Activated CD8-positive, alpha-beta memory T cell treated with anti-CD3 and anti-CD28 coated beads, Interleukin-2, amount 50 U/mL, for 48 hours (primary cell): ENCODE results near the gene UBR7.
"Not testable (repeated sequence)": the region's sequence is repeated elsewhere in the genome, so short reads cannot be mapped to it uniquely, and the experiment has no call there.

Experiments
- DNase-seq: peaks from one replicate; pipeline ENCODE4 v3.0.0-alpha.2; 2020

Gene UBR7

GRCh38 chr14:93199031-93199430, 8.0 kb upstream of the UBR7 start:
- no peak for DNase-seq

DNA sequence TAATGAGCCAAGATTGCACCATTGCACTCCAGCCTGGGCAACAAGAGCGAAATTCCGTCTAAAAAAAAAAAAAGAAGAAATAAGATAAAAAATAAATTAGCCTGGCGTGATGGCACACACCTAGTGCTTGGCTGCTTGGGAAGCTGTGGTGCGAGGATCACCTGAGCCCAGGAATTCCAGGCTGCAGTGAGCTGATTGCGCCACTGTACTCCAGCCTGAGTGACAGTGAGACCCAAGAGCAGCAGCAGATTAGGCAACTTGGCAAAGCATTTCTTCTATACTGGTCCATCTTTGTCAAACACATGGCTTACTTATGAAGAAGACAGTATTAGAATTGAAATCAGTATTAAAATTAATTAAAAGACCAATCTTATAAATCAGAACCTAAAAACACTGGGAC, 6.5 kb upstream of the UBR7 start:
- no peak for DNase-seq

DNA sequence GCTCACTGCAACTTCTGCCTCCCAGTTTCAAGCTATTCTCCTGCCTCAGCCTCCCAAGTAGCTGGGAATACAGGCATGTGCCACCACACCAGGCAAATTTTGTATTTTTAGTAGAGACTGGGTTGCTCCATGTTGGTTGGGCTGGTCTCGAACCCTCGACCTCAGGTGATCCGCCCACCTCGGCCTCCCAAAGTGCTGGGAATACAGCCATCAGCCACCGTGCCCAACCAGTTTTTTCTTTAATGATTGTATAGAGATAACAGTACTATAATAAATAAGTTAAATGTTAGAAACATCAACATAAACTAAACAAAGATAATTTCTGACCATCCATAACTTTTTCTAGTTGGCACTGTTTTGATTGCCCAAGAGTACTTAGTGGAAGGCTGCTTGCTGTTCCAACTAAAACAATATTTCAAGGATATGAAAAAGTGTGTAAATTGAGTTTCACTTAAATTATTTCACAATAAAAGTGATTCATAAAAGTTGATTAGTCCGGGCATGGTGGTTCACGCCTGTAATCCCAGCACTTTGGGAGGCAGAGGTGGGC, 5.8 kb upstream of the UBR7 start:
- no peak for DNase-seq

DNA sequence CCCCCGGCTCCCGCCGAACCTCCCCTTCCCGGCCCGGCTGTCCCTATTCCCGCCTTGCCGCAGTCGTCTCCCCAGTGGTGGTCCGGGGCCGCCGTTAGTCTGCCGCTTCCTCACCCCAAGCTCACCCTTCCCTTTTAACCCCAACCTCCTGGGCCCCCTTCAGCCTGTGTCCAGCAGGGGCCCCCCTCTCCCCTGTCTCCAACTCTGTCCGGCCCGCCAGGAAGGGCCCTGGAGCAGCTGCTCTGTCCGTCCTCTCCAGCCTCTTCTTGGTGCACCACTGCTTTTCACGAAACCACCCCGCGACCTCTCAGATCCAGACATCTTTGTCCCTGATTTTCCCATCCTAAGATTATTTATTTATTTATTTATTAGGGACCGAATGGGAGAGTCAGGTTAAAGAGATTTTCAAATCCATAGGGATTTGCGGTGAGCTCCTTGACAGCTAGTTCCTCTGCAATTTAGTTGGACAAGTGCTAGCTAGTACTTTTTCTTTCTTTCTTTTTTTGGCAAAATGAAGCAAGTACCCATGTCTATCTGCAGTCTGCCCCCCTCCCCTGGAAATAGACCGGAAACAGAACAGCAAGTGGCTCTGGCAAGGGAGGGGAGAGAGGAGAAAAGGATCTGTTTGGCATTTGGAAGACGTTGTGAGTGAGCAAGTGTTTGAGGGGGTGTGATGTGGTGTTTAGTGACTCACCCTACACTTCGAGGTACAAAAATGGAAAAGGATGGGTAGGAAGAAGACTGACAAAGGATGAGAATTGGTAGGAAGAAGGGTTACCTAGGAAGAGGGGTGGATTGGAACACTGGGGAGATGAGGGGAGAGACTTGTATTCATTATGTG, 632 bp downstream of the UBR7 start:
- DNase-seq: no peak

- DNase-seq: no peak
Observed at GRCh38 chr14:93212432-93212831, 5.4 kb downstream of the UBR7 start.

GRCh38 chr14:93214598-93214997, 7.5 kb downstream of the UBR7 start:
- no peak for DNase-seq

DNA sequence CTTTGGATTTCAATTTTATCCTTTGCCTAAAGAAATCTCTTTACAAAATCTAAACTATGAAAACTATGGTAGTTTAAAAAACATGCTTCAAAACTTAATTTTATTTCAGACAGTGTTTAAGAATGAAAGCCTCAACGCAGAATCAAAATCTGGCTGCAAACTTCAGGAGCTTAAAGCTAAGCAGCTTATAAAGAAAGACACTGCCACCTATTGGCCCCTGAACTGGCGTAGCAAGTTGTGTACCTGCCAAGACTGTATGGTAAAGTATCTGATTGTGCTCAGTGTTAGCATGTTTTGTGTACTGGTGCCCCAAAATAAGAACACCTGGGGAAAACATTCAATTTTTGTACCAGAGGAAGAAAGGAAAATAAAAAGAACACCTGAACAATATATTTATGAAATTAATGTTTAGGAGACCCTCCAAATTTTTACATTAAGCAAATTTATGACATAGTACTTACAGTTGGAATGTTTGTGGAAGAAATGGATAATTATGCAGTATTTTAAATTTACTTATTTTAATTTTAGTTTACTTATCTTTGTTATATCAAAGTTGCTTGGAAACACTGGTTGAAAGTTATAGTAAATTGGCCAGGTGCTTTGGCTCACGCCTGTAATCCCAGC, 12.2 kb downstream of the UBR7 start:
- DNase-seq: no peak

DNA sequence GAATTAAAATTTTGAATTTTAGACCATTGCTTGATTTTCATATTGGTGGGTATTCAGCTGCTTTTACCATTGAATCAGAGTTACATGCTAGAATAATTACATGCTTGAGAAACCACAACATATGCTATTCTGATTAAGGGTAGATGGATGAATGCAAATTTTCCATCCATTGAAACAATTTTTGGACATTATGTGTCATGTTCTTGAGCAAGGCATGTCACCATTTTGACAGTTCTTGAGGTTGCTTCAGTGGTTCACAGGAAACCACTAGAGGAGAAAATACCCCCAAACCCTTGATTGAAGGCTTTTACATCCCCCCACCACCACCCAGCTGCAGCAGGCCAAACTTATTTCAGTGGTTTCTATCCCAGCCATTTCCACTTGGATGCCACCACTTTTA, 13.5 kb downstream of the UBR7 start:
- DNase-seq: no peak

- no peak for DNase-seq
Observed at GRCh38 chr14:93223565-93223964, 16.5 kb downstream of the UBR7 start.

- DNase-seq: no peak
Observed at GRCh38 chr14:93228550-93228949, 21.5 kb downstream of the UBR7 start.

DNA sequence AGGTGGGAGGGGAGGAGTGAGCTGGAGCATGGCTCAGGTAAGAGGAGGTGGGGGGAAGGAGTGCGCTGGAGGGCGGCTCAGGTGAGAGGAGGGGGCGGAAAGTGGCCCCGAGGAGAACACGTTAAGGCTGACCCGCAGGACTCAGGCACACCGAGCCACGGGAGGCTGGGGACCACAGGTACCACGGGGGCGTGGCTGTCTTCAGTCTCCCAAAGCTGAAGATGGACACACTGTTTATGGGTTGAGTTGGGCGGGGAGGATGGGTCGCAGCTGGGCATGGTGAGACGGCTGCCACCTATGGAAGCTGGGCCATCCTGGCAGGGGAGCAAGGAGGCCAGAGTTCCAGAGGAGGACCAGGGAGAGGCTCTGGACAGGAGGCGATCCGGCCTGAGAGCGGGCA, 23.5 kb downstream of the UBR7 start:
- DNase-seq: no peak

- no peak for DNase-seq
Observed at GRCh38 chr14:93231129-93231979, 24.3 kb downstream of the UBR7 start.

DNA sequence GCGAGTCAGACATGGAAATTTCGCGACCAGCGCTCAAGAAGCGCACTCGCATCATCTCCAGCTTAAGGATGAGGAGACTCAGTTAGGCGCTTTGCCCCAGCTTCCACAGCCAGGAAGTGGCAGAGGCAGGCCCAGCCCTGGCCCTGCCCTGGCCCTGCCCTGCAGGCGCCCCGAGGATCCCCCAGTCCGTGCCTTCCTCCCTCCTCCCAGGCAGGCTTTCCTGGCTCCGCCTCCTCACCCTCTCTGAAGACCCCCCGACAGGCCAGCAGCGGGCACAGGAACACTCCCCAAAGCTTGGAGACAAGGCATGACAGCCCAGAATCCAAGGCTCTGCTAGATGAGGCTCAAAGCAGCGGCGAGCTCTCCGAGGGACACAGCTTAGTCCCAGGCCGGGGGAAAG, 25.1 kb downstream of the UBR7 start:
- no peak for DNase-seq

DNA sequence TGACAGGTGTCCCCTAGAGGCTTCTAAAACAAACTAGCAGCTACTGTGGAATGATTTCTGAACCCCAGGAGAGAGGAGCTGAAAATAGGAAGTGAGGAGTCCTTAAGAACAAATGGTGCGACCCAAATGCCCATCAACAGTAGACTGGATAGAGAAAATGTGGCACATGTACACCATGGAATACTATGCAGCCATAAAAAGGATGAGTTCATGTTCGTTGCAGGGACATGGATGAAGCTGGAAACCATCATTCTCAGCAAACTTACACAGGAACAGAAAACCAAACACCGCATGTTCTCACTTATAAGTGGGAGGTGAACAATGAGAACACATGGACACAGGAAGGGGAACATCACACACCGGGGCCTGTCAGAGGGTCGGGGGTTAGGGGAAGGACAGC, 26.0 kb downstream of the UBR7 start:
- not testable (repeated sequence) for DNase-seq

DNA sequence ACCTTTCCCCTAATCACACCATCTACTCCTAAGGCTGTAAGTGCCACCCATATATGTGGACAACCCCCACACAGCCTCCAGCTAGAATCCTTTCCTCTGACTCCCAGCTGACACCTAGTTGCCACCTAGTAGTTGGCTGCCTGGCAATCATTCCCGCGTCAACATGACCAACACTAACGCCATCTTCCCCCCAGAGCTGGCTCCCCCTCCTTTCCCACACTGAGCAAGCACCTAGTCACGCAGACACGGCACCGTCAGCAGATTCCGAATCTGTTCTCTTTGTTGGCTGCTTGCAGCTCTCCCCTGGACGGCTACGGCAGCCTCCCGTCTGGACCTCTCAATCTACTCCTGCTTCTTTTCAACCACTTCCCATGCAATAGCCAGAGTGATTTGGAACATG, 27.7 kb downstream of the UBR7 start:
- no peak for DNase-seq

- no peak for DNase-seq
Observed at GRCh38 chr14:93239869-93240677, 33.0 kb downstream of the UBR7 start.

- no peak for DNase-seq
Observed at GRCh38 chr14:93240678-93241000, 33.6 kb downstream of the UBR7 start.

GRCh38 chr14:93245764-93246420, 38.8 kb downstream of the UBR7 start:
- DNase-seq: no peak

DNA sequence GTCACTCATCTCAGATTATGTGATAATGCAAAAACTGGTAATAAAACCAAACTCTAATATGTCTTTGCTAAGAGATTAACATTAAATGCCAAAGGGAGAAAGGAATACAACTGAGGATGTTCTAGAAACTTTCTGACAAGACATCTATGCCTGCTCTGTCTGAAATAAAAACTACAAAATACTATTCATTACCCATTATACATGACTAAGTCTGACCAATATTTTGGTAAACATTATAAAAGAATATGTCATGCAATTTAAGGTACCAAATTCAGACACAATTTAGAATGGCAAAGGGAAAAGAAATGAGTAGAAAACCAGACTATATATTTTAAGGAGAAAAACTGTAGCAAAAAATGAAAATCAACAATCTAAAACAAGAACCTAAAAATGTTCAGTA, 39.5 kb downstream of the UBR7 start:
- DNase-seq: no peak

DNA sequence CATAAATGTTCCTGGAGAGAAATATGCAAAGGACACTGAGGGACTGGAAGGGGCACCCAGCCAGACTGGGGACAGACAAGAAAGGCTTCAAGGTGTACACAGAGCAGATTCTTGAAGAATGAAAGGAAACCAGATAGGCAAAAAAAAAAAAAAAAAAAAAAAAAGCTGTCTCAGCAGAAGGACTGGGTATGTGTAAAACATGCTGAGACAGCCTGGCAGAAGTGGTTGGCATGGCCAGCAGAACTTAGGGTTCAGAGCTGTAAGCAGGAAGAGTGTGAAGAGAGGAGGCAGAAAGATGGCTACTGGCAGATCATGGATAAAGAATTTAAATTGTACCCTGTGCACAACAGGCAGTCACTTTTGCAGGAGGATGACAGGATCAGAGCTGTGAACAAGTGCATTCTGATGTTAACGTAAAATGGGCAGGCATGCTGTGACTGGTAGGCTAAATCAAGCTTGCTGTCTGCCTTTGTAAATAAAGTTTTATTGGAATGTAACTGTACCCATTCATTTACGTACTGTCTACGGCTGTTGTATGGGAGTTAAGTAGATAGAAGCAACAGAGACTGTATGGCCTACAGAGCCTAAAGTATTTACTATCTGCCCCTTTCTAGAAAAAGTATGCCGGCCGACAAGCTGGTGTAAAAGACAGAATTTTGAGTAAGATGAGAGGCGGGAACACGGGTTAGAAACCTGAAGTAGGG, 42.2 kb downstream of the UBR7 start:
- no peak for DNase-seq

GRCh38 chr14:93262446-93262845, 55.4 kb downstream of the UBR7 start:
- DNase-seq: no peak

GRCh38 chr14:93263416-93263815, 56.4 kb downstream of the UBR7 start:
- no peak for DNase-seq
